Stimulated activated CD4-positive, alpha-beta T cell treated with anti-CD3 and anti-CD28 coated beads, Interleukin-4, amount 100 ng/mL, for 48 hours (primary cell): ENCODE measurements around the gene TRIM15.
"Not testable (repeated sequence)": the region's sequence is repeated elsewhere in the genome, so short reads cannot be mapped to it uniquely, and the experiment has no call there.

Source experiments
- DNase-seq, 2 donors: peaks; one replicate each; pipeline ENCODE4 v3.0.0-alpha.2; 2020; ENCODE audit warnings: low read depth in 2 of 2

Gene TRIM15

DNA sequence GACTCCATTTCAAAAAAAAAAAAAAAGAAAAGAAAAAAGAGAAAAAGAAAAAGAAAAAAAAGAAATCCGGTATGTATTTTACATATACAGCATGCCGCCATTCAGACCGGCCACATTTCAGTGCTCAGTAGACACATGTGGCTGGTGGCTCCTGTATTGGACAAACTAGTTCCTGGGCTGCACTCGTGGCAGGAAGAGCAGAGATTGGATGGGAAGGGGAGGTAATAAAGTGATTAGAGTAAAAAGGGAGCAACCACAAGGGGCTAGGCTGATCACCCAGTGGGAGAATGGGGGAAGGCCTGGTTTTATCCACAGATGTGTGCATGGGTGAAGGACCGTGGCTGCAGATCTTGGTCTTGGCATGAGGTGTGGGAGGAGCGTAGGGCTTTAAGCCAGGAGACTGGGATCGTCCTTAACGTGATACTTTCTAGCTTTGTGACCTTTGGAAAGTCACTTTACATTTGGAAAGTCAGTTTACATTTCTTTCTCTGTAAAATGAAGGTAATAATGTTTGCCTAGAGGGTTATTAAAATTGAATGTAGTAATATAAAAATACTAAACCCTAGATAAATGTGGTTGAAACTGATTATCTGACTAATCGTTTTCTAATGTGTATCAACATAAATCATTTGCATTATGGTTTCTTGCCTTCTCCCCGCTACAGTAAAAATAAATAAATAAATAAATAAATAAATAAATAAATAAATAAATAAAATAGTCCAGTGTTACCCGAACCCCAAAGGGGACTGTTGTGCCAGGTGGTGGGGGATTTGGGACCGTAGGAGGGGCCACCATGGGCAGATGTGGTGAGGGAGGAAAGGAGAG is 869 bp upstream of the TRIM15 start:
- no peak for DNase-seq

DNA sequence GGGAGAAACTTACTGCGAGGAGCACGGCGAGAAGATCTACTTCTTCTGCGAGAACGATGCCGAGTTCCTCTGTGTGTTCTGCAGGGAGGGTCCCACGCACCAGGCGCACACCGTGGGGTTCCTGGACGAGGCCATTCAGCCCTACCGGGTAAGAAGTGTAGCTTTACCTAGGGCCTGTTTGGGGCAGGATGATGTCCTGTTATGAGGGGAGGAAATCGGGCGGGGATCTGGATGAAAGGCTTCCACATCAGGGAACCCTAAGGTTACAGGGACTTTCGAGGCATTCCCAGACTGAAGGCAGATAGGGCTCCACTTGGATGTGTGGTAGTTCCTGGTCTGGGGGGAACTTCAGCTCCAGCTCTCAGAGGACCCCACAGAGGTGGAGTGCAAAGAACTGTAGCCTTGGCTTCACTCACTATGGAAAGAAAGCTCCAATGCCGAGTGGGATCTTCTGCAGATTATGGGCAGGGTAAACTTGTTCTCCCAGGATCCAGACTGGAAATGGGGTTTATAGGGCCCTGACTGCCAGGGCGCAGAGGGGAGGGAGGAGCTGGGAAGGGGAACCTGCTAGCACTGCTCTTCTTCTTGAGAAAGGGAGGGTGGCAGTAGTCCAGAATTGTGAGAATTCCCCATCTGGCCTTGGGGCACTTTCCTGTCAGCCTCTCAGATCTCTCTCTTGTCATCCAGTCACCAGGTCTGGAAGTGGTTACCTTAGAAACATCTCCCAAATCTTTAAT is 740 bp downstream of the TRIM15 start:
- DNase-seq: no peak

GRCh38 chr6:30164714-30165113 is 1.4 kb downstream of the TRIM15 start:
- DNase-seq: no peak

GRCh38 chr6:30165238-30165637 is 1.9 kb downstream of the TRIM15 start:
- not testable (repeated sequence) for DNase-seq

DNA sequence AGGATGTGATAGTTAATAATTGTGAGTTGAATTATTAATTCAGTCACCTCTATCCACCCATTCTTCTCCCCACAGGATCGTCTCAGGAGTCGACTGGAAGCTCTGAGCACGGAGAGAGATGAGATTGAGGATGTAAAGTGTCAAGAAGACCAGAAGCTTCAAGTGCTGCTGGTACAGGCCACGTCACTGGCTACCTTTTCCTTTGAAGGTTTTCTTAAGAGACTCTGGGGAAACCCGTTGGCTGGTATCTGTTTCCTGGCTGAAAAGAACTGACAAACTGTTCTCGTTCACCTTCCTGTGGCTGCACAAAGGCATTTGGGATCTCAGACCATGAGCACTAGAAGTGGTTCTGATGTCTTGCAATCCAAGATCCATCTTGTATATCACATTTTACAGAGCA is 3.8 kb downstream of the TRIM15 start:
- DNase-seq: no peak

GRCh38 chr6:30168741-30169140 is 5.4 kb downstream of the TRIM15 start:
- DNase-seq: no peak

DNA sequence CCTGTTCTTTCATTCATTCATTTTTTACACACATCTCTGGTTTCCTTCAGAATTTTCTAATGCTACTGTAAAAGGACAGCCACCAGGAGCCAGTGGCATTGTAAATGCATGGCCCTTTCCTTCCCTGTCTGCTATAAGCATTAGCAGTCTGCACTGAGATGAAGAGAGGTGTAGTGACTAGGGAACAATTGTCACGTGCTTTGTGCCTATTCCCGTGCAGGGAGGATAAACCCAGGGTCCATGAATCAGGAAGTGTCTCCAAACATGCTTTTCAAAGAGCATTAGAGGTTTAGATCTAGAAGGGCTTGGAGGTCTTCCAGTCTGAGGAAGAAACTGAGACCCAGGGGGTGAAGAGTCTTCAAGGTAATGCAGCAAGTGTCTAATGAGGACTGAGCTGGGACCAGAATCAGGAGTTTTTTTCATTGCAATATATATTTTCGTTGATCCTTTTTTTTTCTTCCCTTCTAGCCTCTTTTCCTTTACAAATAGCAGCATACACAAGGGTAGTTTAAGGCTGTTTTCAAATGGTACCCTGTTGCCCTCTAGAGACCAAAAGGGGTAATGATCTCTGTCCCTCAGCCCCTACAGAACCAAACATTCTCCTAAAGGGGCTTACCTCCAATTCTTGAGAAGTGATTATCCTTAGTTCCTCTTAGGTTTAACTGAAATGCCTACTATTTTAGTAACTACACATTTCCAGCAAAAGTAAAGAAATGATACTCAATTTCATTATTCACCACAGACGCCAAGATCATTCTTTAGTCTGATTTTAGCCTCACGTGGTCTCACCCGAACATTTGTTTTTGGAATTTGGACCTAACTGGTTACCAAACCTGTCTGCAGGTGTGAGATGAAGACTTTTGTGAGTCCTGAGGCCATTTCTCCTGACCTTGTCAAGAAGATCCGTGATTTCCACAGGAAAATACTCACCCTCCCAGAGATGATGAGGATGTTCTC is 6.6 kb downstream of the TRIM15 start:
- DNase-seq: no peak

DNA sequence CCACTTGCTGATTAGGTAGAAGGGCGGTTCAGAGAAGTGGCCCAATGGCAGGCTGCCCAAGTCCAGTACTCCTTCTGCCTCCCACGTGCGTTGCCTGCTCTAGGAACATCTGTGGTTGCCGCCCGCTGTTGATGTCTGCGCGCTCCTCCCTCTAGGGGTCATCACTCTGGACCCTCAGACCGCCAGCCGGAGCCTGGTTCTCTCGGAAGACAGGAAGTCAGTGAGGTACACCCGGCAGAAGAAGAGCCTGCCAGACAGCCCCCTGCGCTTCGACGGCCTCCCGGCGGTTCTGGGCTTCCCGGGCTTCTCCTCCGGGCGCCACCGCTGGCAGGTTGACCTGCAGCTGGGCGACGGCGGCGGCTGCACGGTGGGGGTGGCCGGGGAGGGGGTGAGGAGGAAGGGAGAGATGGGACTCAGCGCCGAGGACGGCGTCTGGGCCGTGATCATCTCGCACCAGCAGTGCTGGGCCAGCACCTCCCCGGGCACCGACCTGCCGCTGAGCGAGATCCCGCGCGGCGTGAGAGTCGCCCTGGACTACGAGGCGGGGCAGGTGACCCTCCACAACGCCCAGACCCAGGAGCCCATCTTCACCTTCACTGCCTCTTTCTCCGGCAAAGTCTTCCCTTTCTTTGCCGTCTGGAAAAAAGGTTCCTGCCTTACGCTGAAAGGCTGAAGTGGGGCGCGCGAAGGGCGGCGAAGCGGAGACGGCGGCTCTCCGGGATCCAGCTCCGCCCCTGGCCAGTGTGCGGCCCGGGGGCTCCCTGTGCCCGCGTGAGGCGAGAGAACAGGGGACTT is 8.5 kb downstream of the TRIM15 start:
- DNase-seq: no peak

DNA sequence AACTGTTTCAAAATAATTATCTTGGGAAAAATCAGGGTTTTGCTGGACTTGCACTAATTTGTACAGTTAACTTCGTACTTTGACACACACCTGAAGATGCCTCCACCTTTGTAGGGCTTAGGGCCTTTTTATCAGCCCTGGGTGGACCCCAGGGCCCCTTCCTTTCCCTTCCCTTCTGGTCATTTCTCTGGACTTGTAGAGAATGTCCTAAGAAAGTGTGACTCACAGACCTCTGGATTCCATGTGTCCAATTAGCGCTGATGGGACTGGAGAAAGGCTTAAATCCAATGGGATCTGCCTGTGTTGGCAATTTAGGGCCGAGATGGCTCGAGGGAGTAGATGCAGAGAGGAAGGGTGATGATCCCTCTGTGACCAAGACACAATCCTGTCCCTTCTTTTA is 9.3 kb downstream of the TRIM15 start:
- DNase-seq: no peak

DNA sequence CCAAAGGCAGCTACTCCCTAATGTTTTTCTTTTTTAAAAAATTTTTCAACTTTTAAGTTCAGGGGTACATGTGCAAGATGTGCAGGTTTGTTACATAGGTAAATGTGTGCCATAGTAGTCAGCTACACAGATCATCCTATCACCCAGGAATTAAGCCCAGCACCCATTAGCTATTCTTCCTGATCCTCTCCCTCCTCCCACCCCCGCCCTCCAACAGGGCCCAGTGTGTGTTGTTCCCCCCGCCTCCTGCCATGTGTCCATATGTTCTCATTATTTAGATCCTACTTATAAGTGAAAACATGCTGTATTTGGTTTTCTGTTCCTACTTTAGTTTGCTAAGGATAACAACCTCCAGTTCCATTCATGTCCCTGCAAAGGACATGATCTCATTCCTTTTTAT is 12.4 kb downstream of the TRIM15 start:
- DNase-seq: no peak

DNA sequence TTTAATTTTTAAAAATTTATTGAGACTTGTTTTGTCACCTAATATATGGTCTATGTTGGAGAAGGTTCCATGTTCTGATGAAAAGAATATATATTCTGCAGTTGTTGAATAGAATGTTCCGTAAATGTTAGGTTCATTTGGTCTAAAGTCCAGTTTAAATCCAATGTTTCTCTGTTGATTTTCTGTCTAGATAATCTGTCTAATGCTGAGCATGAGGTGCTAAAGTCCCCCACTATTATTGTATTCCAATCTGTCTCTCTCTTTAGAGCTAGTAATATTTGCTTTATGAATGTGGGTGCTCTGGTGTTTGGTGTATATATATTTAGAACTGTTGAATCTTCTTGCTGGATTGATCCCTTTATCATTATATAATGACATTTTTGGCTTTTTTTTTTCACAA is 15.5 kb downstream of the TRIM15 start:
- no peak for DNase-seq

- DNase-seq: no peak
These were observed 16.8 kb downstream of the TRIM15 start for GRCh38 chr6:30180145-30180544.

- no peak for DNase-seq
These were observed 21.2 kb downstream of the TRIM15 start for GRCh38 chr6:30184417-30185031.

- no peak for DNase-seq
These were observed 22.6 kb downstream of the TRIM15 start for GRCh38 chr6:30185846-30186484.

DNA sequence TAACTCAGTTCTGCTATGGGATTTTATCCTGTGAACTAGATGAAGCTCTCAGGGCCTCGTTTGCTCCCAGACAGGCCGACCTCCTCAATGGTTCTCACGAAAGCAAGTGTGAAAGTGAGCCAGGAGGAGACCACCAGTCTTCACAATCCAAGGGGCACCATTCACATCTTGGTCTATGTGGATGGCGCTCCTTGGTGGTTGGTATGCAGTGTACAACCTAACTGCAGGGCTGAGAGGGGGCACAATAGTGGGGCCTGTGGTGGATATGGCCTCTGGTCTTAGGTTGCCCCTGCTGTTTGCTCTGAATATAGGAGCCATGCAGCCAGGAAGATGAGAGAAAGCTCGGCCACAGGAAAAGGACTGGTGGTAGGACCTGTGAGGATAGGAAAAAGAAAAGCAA is 25.2 kb downstream of the TRIM15 start:
- no peak for DNase-seq

GRCh38 chr6:30192076-30192475 is 28.7 kb downstream of the TRIM15 start:
- DNase-seq: no peak

- DNase-seq: no peak
These were observed 31.7 kb downstream of the TRIM15 start for GRCh38 chr6:30194797-30195690.

DNA sequence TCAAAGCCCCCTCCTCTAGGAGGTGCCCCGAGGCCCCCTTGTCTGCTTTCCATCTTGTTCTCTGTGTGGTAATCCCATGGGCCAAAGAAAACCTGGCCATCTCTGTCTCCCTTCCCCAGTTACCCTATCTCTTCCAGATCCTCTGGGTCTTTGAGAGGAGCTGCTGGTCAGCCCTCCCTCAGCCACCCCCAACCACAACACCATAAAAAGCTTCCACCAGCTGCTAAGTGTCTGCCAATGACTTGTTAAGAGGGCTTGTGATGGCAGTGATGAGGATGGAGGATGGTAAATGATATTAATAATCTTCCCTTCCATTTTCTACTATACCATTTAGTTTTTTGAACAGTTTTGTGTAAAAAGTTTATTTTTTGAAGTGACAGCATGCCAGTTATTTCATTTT is 32.6 kb downstream of the TRIM15 start:
- DNase-seq: no peak

- no peak for DNase-seq
These were observed 33.0 kb downstream of the TRIM15 start for GRCh38 chr6:30196376-30196775.
